DOHH2 (cell line): ENCODE data around the gene MID2.

Experiments used
- H3F3A ChIP-seq: fragments of 200-600 bp; sonication (generic), shearing (Covaris generic); 2 replicates; pipeline ENCODE4 v1.6.0; 2016; ENCODE audit warnings: antibody characterized with exemption, mild to moderate bottlenecking; ENCODE audit not compliant: control insufficient read depth, insufficient read depth
- H3K27ac ChIP-seq: fragments of 200-600 bp; sonication (generic); 2 replicates; pipeline ENCODE4 v1.5.1; 2014; ENCODE audit warnings: low read depth, mild to moderate bottlenecking, low read length, moderate library complexity
- H3K27me3 ChIP-seq: fragments of 200-600 bp; sonication (generic); 2 replicates; pipeline ENCODE4 v1.6.1; 2014; ENCODE audit warnings: mild to moderate bottlenecking, low read length, mixed read lengths; ENCODE audit not compliant: control insufficient read depth
- H3K36me3 ChIP-seq: fragments of 200-600 bp; sonication (generic); 2 replicates; pipeline ENCODE4 v1.6.1; 2014; ENCODE audit warnings: mild to moderate bottlenecking, low read length, moderate library complexity, mixed read lengths; ENCODE audit not compliant: control insufficient read depth
- H3K4me1 ChIP-seq: fragments of 200-600 bp; sonication (generic); 2 replicates; pipeline ENCODE4 v1.6.1; 2014; ENCODE audit warnings: mild to moderate bottlenecking, low read length, mixed read lengths; ENCODE audit not compliant: control insufficient read depth
- H3K4me2 ChIP-seq: fragments of 200-600 bp; sonication (generic); 2 replicates; pipeline ENCODE4 v1.6.0; 2014; ENCODE audit warnings: mild to moderate bottlenecking, low read length, moderate library complexity
- H3K4me3 ChIP-seq: fragments of 200-600 bp; sonication (generic); 2 replicates; pipeline ENCODE4 v1.5.1; 2014; ENCODE audit warnings: mild to moderate bottlenecking, low read length, mixed read lengths
- H3K79me2 ChIP-seq: fragments of 200-600 bp; sonication (generic); 2 replicates; pipeline ENCODE4 v1.6.1; 2014; ENCODE audit warnings: mild to moderate bottlenecking, low read length, mixed read lengths; ENCODE audit not compliant: control insufficient read depth
- H3K9me2 ChIP-seq: fragments of 200-600 bp; sonication (generic); replicated peaks from 2 replicates; pipeline ENCODE4 v1.6.1; 2014; ENCODE audit warnings: mild to moderate bottlenecking, low read length, mixed read lengths; ENCODE audit not compliant: control insufficient read depth
- H3K9me3 ChIP-seq: fragments of 200-600 bp; sonication (generic); 2 replicates; pipeline ENCODE4 v1.6.1; 2014; ENCODE audit warnings: antibody characterized with exemption, low read length, mixed read lengths; ENCODE audit not compliant: control insufficient read depth, insufficient read depth
- H4K20me1 ChIP-seq: fragments of 200-600 bp; sonication (generic); 2 replicates; pipeline ENCODE4 v1.6.0; 2014; ENCODE audit warnings: low read depth, mild to moderate bottlenecking, antibody characterized with exemption, low read length, moderate library complexity; ENCODE audit not compliant: control insufficient read depth, insufficient read depth
- CTCF ChIP-seq: fragments of 200-600 bp; sonication (generic); IDR thresholded peaks from one replicate; pipeline ENCODE4 v1.5.1; 2014; ENCODE audit warnings: antibody characterized with exemption, mild to moderate bottlenecking, low read depth, low read length; ENCODE audit not compliant: poor library complexity, severe bottlenecking
- EZH2phosphoT487 ChIP-seq: fragments of 200-600 bp; sonication (generic); IDR thresholded peaks from 2 replicates; pipeline ENCODE4 v1.6.1; 2017; ENCODE audit warnings: borderline replicate concordance, mild to moderate bottlenecking, antibody characterized with exemption, low read length, moderate library complexity, mixed read lengths

The MID2 gene

GRCh38 chrX:107845625-107846024 lies 20.0 kb downstream of the MID2 start:
- Histone ChIP-seq H3K9me2 (no peaks in the 10 kb centered on the region), H3K4me1 (no peaks in the 10 kb centered on the region), H3K4me2 (no peak overlapping the region), H3K79me2 (no peaks in the 10 kb centered on the region), H4K20me1 (no peaks in the 10 kb centered on the region), H3K4me3 (no peak overlapping the region), H3K9me3 (no peaks in the 10 kb centered on the region), H3F3A (no peaks in the 10 kb centered on the region), H3K27ac (no peak overlapping the region), H3K36me3 (no peaks in the 10 kb centered on the region), H3K27me3 (no peaks in the 10 kb centered on the region)
- no peak for TF ChIP-seq EZH2phosphoT487
- TF ChIP-seq CTCF, result no peak

- Histone ChIP-seq H3K36me3 (no peaks in the 10 kb centered on the region), H3K4me3 (no peak overlapping the region), H3K9me3 (no peaks in the 10 kb centered on the region), H3K4me1 (no peaks in the 10 kb centered on the region), H3K79me2 (no peaks in the 10 kb centered on the region), H4K20me1 (no peaks in the 10 kb centered on the region), H3K4me2 (no peak overlapping the region), H3K27ac (no peak overlapping the region), H3K27me3 (no peaks in the 10 kb centered on the region), H3F3A (no peaks in the 10 kb centered on the region), H3K9me2 (no peaks in the 10 kb centered on the region)
- no peak for TF ChIP-seq EZH2phosphoT487
- no peak for TF ChIP-seq CTCF
These were observed 22.9 kb downstream of the MID2 start for GRCh38 chrX:107848591-107848990.

- H3K27ac ChIP-seq, result no peak overlapping the region
- H3K4me1 ChIP-seq, result no peaks in the 10 kb centered on the region
- H3K79me2 ChIP-seq, result no peaks in the 10 kb centered on the region
- no peaks in the 10 kb centered on the region for H3K9me2 ChIP-seq
- TF ChIP-seq EZH2phosphoT487, result no peak
- no peak for TF ChIP-seq CTCF
- no peaks in the 10 kb centered on the region for H3K36me3 ChIP-seq
- no peaks in the 10 kb centered on the region for H3K27me3 ChIP-seq
- H4K20me1 ChIP-seq, result no peaks in the 10 kb centered on the region
- no peak overlapping the region for H3K4me2 ChIP-seq
- no peaks in the 10 kb centered on the region for H3F3A ChIP-seq
- no peak overlapping the region for H3K4me3 ChIP-seq
- no peaks in the 10 kb centered on the region for H3K9me3 ChIP-seq
These were observed 24.2 kb downstream of the MID2 start for GRCh38 chrX:107849747-107850421.

GRCh38 chrX:107850422-107850765 lies 24.7 kb downstream of the MID2 start:
- Histone ChIP-seq H3K9me2 (no peaks in the 10 kb centered on the region), H3K36me3 (no peaks in the 10 kb centered on the region), H4K20me1 (no peaks in the 10 kb centered on the region), H3K27ac (no peak overlapping the region), H3K4me2 (no peak overlapping the region), H3K9me3 (no peaks in the 10 kb centered on the region), H3K4me1 (no peaks in the 10 kb centered on the region), H3K79me2 (no peaks in the 10 kb centered on the region), H3K27me3 (no peaks in the 10 kb centered on the region), H3F3A (no peaks in the 10 kb centered on the region), H3K4me3 (no peak overlapping the region)
- TF ChIP-seq CTCF (no peak), EZH2phosphoT487 (no peak)
